KBM-7 (cell line): ENCODE results near the gene TBATA.

Experiments used
- DNase-seq: peaks from one replicate; pipeline ENCODE4 v3.0.0-alpha.2; 2015
- in situ Hi-C: fragments of 300-500 bp; cut with MboI; formaldehyde crosslinking; loops from 2 replicates; pipeline ENCODE4 v1.14.3; 2020; ENCODE audit warnings: low sequenced_read_pairs, low pct_unique_long_range_greater_than_20kb, mixed read lengths

Gene TBATA

GRCh38 chr10:70751356-70751755, 33.8 kb downstream of the TBATA start:
- DNase-seq: no peak
- in situ Hi-C loops: no loop called here

DNA sequence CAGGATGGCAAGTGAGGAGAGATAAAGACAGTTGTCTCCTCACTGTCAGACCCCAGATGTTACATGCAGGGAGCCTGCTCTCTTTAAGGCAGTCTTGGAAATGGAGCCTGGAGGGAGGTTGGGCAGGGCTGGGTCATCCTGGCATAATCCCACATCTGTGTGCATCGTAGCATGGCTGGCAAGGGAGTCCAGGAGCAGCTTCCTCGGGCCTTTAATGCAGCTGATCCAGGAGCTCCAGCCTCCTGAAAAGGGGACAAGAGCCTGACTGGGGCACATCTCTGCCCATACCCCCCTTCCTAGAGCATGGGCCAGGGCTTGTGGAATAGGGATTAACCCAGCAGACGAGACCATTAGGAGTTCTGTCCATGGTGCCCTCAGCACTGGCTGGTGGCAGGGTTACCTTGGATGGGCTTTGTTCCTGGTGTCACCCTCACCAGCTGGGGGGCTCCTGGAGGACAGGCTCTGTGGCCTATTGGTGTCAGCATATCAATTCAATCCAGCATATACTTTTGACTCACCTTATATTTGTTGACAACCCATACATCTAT, 34.9 kb downstream of the TBATA start:
- no peak for DNase-seq
- in situ Hi-C loops: no loop called here

DNA sequence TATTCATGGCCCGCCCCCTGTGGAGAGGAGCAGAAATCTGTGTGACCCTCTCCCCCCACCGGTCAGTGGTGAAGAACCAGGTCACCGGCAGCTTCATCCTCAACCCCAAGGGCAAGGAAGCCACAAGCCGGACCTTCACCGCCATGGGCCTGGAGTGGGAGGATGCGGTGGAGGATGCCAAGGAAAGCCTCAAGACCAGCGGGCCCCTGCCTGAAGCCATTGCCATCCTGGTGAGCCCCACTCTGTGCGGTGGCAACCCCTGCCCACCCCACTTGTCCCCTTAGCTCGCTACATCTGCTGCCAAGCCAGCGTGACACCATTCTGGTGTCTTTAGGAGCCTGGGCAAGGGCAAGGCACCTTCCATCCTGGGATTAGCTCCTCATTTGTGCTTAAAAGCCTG, 35.4 kb downstream of the TBATA start:
- no peak for DNase-seq
- in situ Hi-C loops: no loop called here

DNA sequence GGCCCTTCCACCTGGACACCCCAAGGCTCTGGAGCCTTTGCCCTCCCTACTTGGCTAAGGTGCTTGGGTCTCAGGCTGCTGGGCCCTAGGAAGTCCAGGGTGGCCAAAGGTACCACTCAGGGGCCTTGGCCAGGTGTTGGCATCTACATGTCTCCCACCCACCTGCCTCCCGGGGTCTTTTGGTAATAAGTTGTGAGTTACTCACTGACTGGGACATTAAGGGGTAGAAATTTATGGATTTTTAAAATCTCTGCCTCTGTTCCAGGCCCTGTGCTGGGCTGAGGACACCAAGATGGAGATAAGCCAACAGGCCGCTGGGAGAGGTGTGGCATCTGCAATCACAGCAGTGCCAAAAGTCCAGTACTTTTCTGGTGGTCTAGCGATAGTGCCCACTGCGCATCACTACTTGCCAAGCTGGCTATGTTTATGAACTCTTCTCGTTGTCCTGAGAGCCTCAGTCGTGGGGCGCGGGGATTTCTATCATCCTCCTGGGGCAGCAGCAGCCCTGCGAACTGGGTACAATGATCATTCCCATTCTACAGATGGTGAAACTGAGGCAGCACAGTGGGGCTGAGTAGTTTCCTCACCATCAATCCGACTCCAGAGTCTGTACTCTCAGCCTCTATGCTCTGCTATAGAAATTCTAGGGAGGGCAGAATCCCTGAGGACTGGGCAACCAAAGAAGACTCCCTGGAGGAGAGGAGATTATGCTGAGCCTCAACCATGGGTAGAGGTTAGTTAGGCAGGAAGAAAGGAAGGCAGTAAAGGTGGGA, 36.2 kb downstream of the TBATA start:
- in situ Hi-C loops: no loop called here
- no peak for DNase-seq

DNA sequence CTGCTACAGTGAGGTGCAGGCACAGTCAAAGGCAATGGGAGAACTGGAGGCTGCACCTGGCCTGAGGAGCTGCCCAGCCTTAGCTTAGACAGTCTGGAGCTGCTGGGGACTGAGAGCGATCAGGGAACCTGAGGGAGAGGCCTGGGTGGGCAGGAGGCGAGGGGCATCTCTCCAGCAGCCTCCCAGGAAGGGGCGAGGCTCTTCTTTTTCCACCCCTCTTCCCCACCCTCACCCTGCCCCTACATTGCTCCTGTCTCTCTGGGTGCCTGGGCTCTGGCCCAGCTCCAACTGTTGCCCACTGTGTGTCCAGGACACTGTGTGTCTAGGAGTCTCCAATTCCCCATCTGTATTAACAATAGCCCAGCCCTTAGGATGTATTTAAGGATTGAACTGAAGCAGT, 36.9 kb downstream of the TBATA start:
- DNase-seq: no peak
- in situ Hi-C loops: no loop called here

DNA sequence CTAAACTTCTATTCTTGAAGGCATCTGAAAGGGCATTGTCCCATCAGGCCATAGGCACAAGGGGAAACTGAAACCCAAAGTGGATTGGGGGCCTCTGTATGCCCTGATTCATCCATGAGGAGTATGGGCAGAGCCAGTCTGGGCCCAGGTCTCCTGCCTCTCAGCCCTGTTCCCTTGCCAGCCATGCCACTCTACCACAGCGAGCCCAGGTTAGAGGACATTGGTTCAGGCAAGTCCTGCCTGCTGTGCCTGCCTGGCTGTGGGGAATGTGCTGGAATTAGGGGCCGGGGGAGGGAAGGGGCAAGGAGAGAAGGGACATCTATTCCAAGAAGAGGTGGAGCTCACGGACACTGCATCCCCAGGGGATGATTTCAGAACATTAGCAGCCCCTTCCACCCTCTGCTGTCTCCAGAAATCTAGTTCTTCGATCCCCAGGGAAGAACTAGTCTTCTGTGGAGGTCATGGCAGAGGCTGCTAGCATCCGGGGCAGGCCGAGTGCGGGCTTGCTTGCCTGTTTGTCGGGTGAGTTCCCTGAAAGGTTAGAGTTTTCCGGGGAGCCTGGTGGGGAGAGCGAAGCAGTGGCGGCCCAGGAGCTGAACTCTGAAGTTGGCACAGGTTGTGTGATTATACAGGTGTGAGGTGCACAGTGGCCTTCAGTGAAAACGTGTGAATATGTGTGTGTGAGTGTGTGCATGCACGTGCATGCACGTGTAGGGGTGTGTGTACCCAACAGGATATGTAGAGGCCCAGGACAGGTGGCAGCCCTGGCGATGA, 37.8 kb downstream of the TBATA start:
- in situ Hi-C loops: no loop called here
- DNase-seq: no peak

- in situ Hi-C loops: no loop called here
- no peak for DNase-seq
Observed at GRCh38 chr10:70745555-70745954, 39.6 kb downstream of the TBATA start.

- in situ Hi-C loops: no loop called here
- peak; percentile 76 for DNase-seq
Observed at GRCh38 chr10:70744617-70745143, 40.5 kb downstream of the TBATA start.

DNA sequence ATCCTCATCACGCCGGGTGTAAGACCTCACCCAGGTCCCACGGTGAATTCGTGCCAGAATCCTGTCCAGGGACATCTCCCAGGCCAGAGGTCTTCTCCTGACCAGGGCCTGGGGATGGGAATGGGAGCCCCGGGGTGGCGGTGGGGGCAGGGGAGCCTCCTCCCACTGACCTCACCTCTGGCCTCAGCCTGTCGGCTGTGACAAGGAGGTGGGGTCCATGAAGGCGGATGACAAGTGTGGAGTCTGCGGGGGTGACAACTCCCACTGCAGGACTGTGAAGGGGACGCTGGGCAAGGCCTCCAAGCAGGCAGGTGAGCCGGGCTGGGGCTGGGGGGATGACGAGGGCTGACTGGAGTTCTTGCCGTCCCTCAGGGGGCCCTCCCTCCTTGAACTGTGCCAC, 41.3 kb downstream of the TBATA start:
- no peak for DNase-seq
- in situ Hi-C loops: no loop called here

- no peak for DNase-seq
- in situ Hi-C loops: no loop called here
Observed at GRCh38 chr10:70743430-70743788, 41.8 kb downstream of the TBATA start.

DNA sequence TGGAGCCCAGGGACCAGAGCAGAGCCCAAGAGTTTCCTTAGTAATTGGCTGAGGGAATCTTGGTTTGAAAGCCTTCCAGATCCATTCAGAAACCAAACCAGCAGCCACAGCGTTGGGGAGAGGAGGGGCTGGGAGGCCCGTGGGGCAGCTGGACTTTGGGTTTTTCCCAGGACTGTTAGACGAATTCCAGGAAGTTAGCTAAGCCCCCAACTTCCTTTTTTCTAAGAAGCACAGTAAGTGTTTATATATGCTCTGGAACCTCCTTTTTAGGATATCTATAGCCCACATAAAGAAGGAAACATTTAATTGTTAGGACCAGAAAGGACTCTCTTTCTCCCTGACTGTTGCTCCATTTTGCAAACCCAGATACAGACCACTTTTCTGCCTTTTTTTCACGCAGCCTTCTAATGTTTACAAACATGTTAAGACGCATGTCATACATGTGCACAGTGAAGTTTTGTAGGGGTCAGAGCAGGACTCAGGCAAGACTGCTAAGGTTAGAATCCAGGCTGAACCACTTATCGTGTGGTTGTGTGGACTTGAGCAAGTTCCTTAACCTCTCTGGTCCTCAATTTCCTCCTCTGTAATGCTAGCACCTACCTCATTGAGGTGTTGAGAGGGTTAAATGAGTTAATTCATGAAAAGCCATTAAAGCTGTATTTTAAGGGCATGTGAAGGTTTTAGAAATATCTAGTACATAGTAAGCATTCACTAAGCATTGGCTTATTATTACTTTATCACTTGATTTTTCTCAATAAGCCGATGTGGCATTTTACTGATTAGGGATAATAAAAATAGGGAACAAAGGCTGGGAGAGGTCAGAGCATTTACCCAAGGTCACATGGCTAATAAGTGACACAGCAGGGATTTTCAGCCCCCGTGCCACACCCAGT, 42.4 kb downstream of the TBATA start:
- in situ Hi-C loops: no loop called here
- peak; percentile 88 for DNase-seq

DNA sequence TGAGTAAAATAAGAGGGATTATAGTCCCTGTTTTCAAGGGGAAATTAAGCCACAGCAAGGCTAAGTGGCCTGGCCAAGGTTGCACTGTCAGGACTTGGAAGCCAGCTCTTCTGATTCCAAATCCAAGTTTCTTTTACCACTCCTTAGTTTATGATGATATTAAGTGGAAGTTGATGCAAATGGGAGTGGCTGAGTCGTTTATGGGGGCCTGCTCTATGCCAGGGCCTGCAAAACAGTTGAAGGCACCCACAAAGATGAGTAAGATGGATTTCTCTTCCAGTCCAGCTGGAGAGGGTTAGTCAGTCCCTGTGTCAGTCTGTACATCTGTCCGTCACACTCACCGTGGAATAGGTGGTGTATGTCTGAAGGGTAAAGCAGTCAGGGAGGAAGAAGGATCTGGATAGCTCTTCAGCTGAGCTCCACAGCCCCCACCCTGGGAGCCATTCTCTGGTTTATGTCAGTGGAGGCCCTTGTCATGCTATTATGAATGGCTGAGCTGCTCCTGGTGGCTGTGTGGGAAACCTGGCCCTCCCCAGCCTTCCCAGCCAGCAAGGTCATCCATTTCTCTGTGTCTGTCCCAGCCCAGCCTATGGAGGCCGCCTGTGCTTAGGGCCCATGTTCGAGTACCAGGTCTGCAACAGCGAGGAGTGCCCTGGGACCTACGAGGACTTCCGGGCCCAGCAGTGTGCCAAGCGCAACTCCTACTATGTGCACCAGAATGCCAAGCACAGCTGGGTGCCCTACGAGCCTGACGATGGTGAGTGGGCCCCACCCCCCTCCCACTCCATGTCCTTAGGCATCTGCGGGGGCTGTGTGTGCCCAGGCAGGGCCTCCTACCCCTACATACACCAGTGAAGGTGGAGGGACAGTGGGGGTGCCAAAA, 44.5 kb downstream of the TBATA start:
- in situ Hi-C loops: no loop called here

GRCh38 chr10:70738761-70739121, 46.4 kb downstream of the TBATA start:
- in situ Hi-C loops: no loop called here

More for the DNA sequence above, 44.5 kb downstream of the TBATA start:
- DNase-seq: no peak

DNA sequence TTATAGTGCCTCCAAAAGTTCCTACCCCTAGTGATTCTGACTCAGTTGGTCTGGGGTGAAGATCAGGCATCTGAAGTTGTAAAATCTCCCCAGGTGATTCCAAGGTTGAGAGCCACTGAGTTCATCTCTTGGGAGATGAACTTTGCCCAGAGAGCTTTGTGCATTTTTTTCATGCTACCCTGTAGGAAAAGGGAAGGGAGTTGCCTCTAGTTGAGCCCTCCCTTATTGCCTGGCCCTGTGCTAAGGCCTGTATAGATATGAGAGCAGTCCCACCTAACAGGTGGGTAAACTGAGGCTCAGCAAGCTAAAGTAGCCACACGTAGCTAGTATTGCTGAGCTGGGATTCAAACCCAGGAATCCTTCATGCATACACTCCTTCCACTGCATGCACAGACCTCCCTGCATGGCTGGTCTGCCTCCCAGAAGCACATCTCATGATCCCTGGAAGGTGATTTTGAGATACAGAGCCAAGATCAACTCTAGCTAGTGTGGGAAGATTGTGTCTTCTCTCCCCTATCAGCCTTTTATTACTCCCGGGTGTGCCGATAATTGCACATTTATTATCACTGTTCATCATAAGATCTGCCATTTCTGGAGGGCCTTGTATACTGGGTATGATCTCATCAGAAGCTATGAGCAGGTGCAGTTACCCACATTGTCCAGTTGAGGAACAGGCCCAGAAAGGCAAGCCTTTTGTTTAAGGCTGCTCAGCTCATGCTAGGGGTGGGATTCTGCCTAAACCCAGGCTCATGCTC, 47.0 kb downstream of the TBATA start:
- in situ Hi-C loops: no loop called here
- no peak for DNase-seq

More at GRCh38 chr10:70738761-70739121, 46.4 kb downstream of the TBATA start:
- no peak for DNase-seq

DNA sequence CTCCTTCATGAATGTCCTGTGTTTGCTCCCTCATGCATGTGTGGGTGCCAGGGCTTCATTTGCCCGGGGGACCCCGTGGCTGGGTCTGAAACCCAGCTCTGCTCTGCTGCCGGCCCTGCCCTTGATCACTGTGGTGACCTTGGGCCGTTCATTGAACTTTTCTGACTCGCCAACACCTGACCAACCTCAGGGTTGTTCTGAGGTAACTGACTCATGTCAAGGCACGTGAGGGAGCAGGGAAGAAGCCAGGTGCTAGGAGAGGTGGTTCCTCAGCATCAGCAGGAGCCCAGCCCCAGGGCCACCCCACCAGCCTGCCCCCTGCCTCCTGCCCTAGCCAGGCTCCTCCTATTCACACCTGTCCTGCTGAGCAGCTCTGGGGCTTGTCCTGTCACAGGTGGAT, 47.9 kb downstream of the TBATA start:
- no peak for DNase-seq
- in situ Hi-C loops: no loop called here

DNA sequence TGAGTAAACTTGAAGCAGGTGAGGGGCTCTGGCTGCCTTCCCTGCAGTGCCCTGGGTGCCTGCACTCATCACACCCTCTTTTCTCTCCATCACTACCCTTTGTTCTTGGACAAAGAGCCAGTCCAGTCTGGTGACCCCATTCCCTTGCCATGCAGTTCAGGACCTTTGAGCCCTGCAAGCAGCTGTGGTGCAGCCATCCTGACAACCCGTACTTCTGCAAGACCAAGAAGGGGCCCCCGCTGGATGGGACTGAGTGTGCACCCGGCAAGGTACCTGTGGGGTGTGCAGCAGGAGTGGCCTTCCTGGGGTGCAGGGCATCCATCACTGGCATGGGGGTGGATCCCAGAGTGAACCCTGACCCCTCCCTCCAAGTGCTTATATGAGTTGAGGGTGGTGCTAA, 48.7 kb downstream of the TBATA start:
- in situ Hi-C loops: no loop called here
- no peak for DNase-seq

- DNase-seq: no peak
- in situ Hi-C loops: no loop called here
Observed at GRCh38 chr10:70735161-70735560, 50.0 kb downstream of the TBATA start.

DNA sequence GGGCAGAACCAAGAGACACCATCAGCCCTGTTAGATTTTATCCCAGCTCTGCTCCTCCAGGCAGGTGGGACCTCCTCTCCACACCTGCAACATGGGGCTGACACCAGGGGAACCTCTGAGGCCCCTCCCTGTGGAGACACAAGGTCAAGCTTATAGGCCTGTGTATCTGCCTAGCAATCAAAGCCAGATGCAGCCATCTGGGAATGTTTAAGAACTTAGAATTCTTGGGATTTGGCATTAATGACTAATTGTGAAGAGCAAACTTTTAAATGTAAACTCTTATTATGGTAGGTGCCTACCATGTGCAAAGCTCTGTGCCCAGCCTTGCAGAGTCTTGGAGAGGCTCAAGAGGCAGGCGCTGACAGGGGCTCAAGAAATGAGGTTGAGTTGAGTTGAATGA, 52.1 kb downstream of the TBATA start:
- DNase-seq: no peak
- in situ Hi-C loops: no loop called here
